GM12874 (cell line): Measurements from ENCODE around the gene CASK.

Experiments used
- CTCF ChIP-seq: IDR thresholded peaks from 2 replicates; pipeline ENCODE4 v1.5.1; 2011; ENCODE audit warnings: low read depth, mild to moderate bottlenecking, control low read depth, low read length, moderate library complexity; ENCODE audit not compliant: insufficient read depth

CASK gene

GRCh38 chrX:41541386-41541785 lies 382.0 kb downstream of the CASK start:
- TF ChIP-seq CTCF: no peak

- TF ChIP-seq CTCF: no peak
Observed at GRCh38 chrX:41538707-41539106, 384.6 kb downstream of the CASK start.

DNA sequence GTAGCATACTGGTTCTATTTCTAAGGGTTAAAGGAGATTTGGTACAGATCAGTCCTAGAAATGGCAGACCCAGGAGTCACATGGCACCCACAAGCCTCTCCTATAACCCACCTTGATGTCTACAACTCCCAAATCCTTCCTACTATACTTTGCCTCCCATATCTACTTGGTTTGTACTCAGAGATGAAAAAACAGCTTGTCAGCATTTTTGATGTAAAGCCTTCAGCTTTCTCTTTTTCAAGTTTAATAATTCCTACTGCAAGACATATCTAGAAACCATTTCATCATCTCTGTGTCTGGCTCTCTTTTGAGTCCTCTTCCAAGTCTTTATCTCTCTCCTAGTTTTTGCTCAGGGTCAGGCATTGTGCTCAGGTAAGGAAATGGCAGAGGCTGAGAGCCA lies 393.3 kb downstream of the CASK start:
- no peak for TF ChIP-seq CTCF

GRCh38 chrX:41529221-41529620 lies 394.1 kb downstream of the CASK start:
- no peak for TF ChIP-seq CTCF

GRCh38 chrX:41528784-41529183 lies 394.6 kb downstream of the CASK start:
- TF ChIP-seq CTCF: no peak

- TF ChIP-seq CTCF: no peak
Observed at GRCh38 chrX:41526925-41527324, 396.4 kb downstream of the CASK start.

DNA sequence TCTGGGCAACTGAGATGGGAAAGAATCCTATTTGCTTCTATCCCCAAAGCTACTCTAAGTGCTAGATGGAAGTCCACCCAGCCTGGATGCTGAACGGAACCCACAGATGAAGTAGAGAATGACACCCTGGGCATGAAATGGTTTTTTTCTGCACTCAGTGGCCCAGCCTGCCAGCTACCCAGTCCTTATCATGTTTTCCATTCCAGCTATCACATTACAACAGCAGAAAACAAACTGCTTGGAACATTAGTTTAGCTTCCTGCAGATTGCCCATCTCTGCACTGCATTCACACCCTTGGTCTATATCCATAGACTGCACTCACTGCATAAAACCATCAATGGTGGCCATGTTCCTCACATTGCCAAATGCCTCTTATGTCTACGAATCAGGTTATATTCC lies 397.1 kb downstream of the CASK start:
- TF ChIP-seq CTCF: no peak

DNA sequence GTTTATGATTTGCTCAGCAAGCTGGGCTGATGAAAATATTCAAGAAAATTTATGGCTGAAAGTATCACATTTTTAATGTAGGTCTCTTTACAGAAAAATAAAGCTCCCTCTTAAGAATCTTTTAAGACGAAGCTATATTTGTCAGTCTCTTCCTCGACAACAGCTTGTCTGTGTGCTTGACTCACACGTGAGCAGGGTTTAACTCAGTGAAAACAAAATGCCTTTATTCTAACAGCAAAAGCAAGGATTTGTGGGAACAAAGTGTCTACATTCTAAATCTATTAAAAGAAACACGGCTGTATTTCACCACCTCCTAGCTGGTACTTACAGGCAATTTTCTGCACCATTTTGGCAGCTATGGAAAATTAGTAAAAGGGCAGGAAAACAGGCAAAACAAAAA lies 400.7 kb downstream of the CASK start:
- TF ChIP-seq CTCF: no peak
